Ascending aorta (tissue), 2 donors: Measurements from ENCODE around the gene SDF4. TPM values are rescaled to one million over a fixed set of nuclear protein-coding genes. Genes with fewer than 3 reads are reported as not detected.
"Not testable (repeated sequence)": the region's sequence is repeated elsewhere in the genome, so short reads cannot be mapped to it uniquely, and the experiment has no call there.

Experiments
- DNase-seq, 2 donors: peaks; one replicate each; pipeline ENCODE4 v3.0.0-alpha.2; 2019; ENCODE audit warnings: low spot score in 2 of 2
- H3K27ac ChIP-seq, 2 donors: fragments of 200-600 bp; sonication (generic); one replicate each; pipeline ENCODE4 v1.5.1; 2016 to 2017; ENCODE audit warnings: mild to moderate bottlenecking in 1 of 2
- H3K27me3 ChIP-seq: fragments of 200-600 bp; sonication (generic); one replicate; pipeline ENCODE4 v1.5.1; 2017
- H3K36me3 ChIP-seq, 2 donors: fragments of 200-600 bp; sonication (generic); one replicate each; pipeline ENCODE4 v1.5.1; 2016
- H3K4me1 ChIP-seq, 2 donors: fragments of 200-600 bp; sonication (generic); one replicate each; pipeline ENCODE4 v1.5.1; 2016 to 2017; ENCODE audit warnings: mild to moderate bottlenecking in 1 of 2
- H3K4me3 ChIP-seq, 2 donors: fragments of 200-600 bp; sonication (generic); one replicate each; pipeline ENCODE4 v1.5.1; 2016 to 2017; ENCODE audit warnings: mild to moderate bottlenecking in 1 of 2
- H3K9me3 ChIP-seq, 2 donors: fragments of 200-600 bp; sonication (generic); one replicate each; pipeline ENCODE4 v1.5.1; 2016
- CTCF ChIP-seq, 3 experiments: fragments of 200-600 bp in 2 of 3; fragments of 450-650 bp in 1 of 3; sonication (generic) in 2 of 3; IDR thresholded peaks; one replicate each; pipeline ENCODE4 v1.5.1; 2016 to 2019; ENCODE audit warnings: antibody characterized with exemption in 3 of 3, mild to moderate bottlenecking in 1 of 3, moderate library complexity in 1 of 3
- intact Hi-C: fragments of 100-400 bp; cut with DNase I; formaldehyde crosslinking; loops from one replicate; pipeline ENCODE4 v1.15.1; 2023
- total RNA-seq: library from RNA; depleted of rRNA; stranded (reverse); fragments of >200 nt; gene quantifications from one replicate; pipeline ENCODE4 v1.1.0, GENCODE V29; 2016

The SDF4 gene
- total RNA-seq, 1 donor from 2014 or later, result 223 TPM

- no peak for DNase-seq
- no peak overlapping the region for H3K4me3 ChIP-seq
- no peaks in the 10 kb centered on the region for H3K9me3 ChIP-seq
- H3K27ac ChIP-seq, result no peak overlapping the region
- peaks cover 3% of the 10 kb centered on the region for H3K27me3 ChIP-seq
- no peak for TF ChIP-seq CTCF (IDR thresholded peaks at IDR 0.05)
- intact Hi-C loops, result no loop called here
- no peaks in the 10 kb centered on the region for H3K4me1 ChIP-seq
- H3K36me3 ChIP-seq, result no peaks in the 10 kb centered on the region
Measured at GRCh38 chr1:1178794-1179331, 52.9 kb downstream of the SDF4 start.

- no peaks in the 10 kb centered on the region for H3K4me1 ChIP-seq
- no peaks in the 10 kb centered on the region for H3K9me3 ChIP-seq
- H3K27ac ChIP-seq, result no peak overlapping the region
- intact Hi-C loops, result no loop called here
- no peak overlapping the region for H3K4me3 ChIP-seq
- TF ChIP-seq CTCF (IDR thresholded peaks at IDR 0.05), result no peak
- no peak for DNase-seq
- H3K36me3 ChIP-seq, result no peaks in the 10 kb centered on the region
- H3K27me3 ChIP-seq, result peaks cover 5% of the 10 kb centered on the region
Measured at GRCh38 chr1:1177452-1178206, 54.2 kb downstream of the SDF4 start.

GRCh38 chr1:1176931-1177330 lies 54.9 kb downstream of the SDF4 start:
- peaks cover 5% of the 10 kb centered on the region for H3K27me3 ChIP-seq

GRCh38 chr1:1176063-1176761 lies 55.6 kb downstream of the SDF4 start:
- H3K27ac ChIP-seq, intact Hi-C loops, H3K27me3 ChIP-seq, H3K9me3 ChIP-seq, H3K36me3 ChIP-seq, H3K4me3 ChIP-seq, DNase-seq, H3K4me1 ChIP-seq: not testable (repeated sequence)

More at GRCh38 chr1:1176931-1177330, 54.9 kb downstream of the SDF4 start:
- TF ChIP-seq CTCF (IDR thresholded peaks at IDR 0.05), result no peak
- Histone ChIP-seq H3K4me3 (no peak overlapping the region), H3K9me3 (no peaks in the 10 kb centered on the region), H3K36me3 (no peaks in the 10 kb centered on the region), H3K4me1 (no peaks in the 10 kb centered on the region), H3K27ac (no peak overlapping the region)
- no peak for DNase-seq
- intact Hi-C loops, result no loop called here

- Histone ChIP-seq H3K9me3 (no peaks in the 10 kb centered on the region), H3K36me3 (no peaks in the 10 kb centered on the region), H3K27me3 (peaks cover 5% of the 10 kb centered on the region), H3K4me3 (no peak overlapping the region), H3K27ac (no peak overlapping the region), H3K4me1 (no peaks in the 10 kb centered on the region)
- TF ChIP-seq CTCF (IDR thresholded peaks at IDR 0.05), result no peak
- DNase-seq, result no peak
- intact Hi-C loops, result no loop called here
Measured at GRCh38 chr1:1175221-1176062, 56.4 kb downstream of the SDF4 start.
